ENCODE data around the gene KLF7.

DNA sequence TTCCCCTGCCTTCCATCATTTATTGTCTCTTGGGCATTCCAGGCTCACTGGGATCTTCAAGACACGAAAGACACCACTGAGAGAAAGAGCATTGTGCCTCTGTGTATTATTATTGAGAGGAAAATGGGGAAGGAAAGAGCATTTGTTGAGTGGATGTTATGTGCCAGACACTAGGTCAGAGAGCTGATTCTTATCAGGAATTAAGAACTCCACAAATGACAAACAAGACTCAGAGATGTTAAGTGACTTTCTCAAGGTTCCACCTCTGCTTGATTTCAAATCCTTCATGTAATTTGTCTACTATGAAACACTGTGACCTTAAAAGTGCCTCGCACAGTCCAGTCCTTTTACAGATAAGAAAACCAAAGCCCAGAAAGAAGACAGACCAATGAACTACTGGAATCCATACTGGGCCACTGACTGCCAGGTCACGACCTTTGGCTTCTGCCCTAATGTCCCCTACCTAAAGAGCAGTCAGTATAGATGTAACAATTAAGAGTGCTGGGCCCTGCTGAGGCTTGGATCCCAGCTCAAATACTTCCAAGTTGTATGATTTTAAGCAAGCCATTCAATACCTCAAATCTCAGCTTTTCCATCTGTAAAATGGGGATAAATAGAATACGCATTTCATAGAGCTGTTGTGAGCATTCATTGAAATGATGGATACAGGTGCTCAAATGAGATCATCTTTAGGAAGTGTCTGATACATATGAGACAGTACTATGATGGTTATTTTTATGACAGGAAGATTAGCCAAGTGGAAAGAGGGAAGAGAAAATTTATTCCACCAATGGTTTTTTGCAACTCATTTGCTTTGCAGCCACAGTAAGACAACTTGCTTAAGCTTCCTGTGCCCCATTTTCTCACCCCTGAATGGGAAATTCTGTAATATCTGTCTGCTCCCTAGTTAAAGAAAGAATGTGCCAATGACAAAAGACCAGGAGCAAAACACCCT, 10.9 kb downstream of the KLF7 start:
- no peak for TF ChIP-seq RAD21 (IDR thresholded peaks at IDR 0.05)
- TF ChIP-seq, protein P1, sequence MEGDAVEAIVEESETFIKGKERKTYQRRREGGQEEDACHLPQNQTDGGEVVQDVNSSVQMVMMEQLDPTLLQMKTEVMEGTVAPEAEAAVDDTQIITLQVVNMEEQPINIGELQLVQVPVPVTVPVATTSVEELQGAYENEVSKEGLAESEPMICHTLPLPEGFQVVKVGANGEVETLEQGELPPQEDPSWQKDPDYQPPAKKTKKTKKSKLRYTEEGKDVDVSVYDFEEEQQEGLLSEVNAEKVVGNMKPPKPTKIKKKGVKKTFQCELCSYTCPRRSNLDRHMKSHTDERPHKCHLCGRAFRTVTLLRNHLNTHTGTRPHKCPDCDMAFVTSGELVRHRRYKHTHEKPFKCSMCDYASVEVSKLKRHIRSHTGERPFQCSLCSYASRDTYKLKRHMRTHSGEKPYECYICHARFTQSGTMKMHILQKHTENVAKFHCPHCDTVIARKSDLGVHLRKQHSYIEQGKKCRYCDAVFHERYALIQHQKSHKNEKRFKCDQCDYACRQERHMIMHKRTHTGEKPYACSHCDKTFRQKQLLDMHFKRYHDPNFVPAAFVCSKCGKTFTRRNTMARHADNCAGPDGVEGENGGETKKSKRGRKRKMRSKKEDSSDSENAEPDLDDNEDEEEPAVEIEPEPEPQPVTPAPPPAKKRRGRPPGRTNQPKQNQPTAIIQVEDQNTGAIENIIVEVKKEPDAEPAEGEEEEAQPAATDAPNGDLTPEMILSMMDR (IDR thresholded peaks at IDR 0.05; ENCODE audit: low read depth, low read length, missing input control) = no peak
- TF ChIP-seq, protein P2, sequence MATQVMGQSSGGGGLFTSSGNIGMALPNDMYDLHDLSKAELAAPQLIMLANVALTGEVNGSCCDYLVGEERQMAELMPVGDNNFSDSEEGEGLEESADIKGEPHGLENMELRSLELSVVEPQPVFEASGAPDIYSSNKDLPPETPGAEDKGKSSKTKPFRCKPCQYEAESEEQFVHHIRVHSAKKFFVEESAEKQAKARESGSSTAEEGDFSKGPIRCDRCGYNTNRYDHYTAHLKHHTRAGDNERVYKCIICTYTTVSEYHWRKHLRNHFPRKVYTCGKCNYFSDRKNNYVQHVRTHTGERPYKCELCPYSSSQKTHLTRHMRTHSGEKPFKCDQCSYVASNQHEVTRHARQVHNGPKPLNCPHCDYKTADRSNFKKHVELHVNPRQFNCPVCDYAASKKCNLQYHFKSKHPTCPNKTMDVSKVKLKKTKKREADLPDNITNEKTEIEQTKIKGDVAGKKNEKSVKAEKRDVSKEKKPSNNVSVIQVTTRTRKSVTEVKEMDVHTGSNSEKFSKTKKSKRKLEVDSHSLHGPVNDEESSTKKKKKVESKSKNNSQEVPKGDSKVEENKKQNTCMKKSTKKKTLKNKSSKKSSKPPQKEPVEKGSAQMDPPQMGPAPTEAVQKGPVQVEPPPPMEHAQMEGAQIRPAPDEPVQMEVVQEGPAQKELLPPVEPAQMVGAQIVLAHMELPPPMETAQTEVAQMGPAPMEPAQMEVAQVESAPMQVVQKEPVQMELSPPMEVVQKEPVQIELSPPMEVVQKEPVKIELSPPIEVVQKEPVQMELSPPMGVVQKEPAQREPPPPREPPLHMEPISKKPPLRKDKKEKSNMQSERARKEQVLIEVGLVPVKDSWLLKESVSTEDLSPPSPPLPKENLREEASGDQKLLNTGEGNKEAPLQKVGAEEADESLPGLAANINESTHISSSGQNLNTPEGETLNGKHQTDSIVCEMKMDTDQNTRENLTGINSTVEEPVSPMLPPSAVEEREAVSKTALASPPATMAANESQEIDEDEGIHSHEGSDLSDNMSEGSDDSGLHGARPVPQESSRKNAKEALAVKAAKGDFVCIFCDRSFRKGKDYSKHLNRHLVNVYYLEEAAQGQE (IDR thresholded peaks at IDR 0.05) = no peak

Measured in liver (tissue), 3 donors.